Measurements from ENCODE around the gene CHST2. TPM values are rescaled to one million over a fixed set of nuclear protein-coding genes. Genes with fewer than 3 reads are reported as not detected.

CHST2 gene
- total and polyA plus RNA-seq, 2 experiments from 2014 or later, result 2.1 to 12.0 TPM

DNA sequence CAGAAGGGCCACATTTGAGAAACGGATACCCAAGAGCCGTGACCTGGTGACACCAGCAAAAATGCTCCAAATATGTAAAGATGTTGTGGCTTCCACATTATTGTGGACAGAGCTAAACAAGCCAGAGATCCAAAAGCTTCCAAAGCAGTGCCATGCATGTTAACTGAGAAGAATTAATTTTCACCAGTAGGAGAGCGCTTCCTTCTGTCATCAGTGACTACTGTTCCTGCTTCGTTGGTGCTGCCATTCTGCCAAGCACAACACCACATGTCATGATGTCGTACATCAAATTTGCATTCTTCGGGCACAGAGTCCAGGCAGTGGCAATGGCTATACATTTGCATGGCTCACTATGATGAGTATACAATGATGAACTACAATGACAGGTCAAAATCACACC lies 19.1 kb upstream of the CHST2 start:
- no peak for DNase-seq
- WGBS, 2 experiments (ENCODE audit: low coverage in 1 of 2, low lambda C conversion rate in 2 of 2, missing lambda C conversion rate in 2 of 2), result 67 to 69% methylated on average over 6 of the region's 6 CpGs
- TF ChIP-seq EZH2phosphoT487 (IDR thresholded peaks at IDR 0.05; ENCODE audit: insufficient read depth, low read depth), result no peak
- TF ChIP-seq EZH2 (IDR thresholded peaks at IDR 0.05; ENCODE audit: insufficient read depth, poor library complexity, severe bottlenecking), result no peak
- Histone ChIP-seq H3K9me3 (ENCODE audit: low read depth) (no peaks in the 10 kb centered on the region), H3K9ac (no peak overlapping the region), H3K4me1 (ENCODE audit: insufficient read depth) (no peaks in the 10 kb centered on the region), H3K9me2 (ENCODE audit: insufficient read depth) (no peaks in the 10 kb centered on the region), H3K4me2 (ENCODE audit: unreplicated experiment) (no peak overlapping the region), H4K20me1 (ENCODE audit: insufficient read depth) (no peaks in the 10 kb centered on the region), H3F3A (ENCODE audit: insufficient read depth) (no peaks in the 10 kb centered on the region), H3K27me3 (replicated peaks; ENCODE audit: insufficient read depth) (peaks cover 21% of the 10 kb centered on the region; the same call in 1 of the 2 replicates), H3K79me2 (ENCODE audit: insufficient read depth) (no peaks in the 10 kb centered on the region), H2AFZ (no peak overlapping the region), H3K4me3 (no peak overlapping the region), H3K27ac (no peak overlapping the region), H3K36me3 (ENCODE audit: low read depth) (no peaks in the 10 kb centered on the region)
- in situ Hi-C loops (cut with MboI), result no loop called here

DNA sequence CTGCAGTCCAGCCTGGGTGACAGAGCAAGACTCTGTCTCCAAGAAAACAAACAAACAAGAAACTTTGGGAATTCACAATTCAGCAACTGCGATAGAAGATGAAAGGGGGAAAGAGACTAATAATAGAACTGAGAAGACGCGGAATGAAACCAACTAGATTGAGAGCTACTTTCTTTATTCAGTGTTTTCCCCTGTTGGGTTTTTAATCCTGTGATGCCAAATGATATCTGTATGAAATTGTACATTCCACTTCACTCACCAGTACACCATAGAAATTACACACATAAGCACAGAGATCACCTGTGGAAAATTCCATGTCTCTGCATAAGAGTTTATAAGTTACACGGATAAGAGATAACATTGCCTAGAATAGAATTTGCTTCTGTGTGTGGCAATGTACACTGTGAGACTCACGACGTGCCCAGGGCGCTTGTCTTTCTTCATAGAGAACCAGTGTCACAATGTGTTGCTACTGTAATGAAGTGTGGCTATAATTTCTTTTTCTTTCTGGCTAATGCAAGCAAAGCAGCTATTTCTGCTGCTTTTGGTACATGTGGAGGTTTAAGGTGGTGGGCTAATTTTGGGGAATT lies 17.7 kb upstream of the CHST2 start:
- no peaks in the 10 kb centered on the region for H3K79me2 ChIP-seq (ENCODE audit: insufficient read depth)
- TF ChIP-seq EZH2phosphoT487 (IDR thresholded peaks at IDR 0.05; ENCODE audit: insufficient read depth, low read depth) (no peak), EZH2 (IDR thresholded peaks at IDR 0.05; ENCODE audit: insufficient read depth, poor library complexity, severe bottlenecking) (no peak)

DNA sequence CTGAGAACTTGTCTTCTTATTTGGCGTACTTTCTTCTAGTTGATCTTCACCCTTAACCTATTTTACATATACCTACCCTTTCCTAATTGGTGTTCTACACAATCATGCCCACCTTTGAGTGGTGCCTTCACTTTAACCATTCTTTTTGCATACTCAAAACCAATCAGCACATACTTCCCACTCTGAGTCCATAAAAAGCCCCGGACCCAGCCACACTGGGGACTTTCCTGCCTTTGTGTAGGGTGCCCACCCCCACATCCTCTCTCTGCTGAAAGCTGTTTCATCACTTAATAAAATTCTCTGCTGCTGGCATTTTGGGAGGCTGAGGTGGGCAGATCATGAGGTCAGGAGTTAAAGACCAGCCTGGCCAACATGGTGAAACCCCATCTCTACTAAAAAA lies 15.9 kb upstream of the CHST2 start:
- Histone ChIP-seq H3K36me3 (ENCODE audit: low read depth) (no peaks in the 10 kb centered on the region), H3K27ac (no peak overlapping the region), H3K9me2 (ENCODE audit: insufficient read depth) (no peaks in the 10 kb centered on the region), H4K20me1 (ENCODE audit: insufficient read depth) (no peaks in the 10 kb centered on the region), H3K9ac (no peak overlapping the region), H3K4me1 (ENCODE audit: insufficient read depth) (no peaks in the 10 kb centered on the region), H3K4me3 (no peak overlapping the region), H3K79me2 (ENCODE audit: insufficient read depth) (no peaks in the 10 kb centered on the region), H2AFZ (no peak overlapping the region), H3K9me3 (ENCODE audit: low read depth) (no peaks in the 10 kb centered on the region), H3K27me3 (replicated peaks; ENCODE audit: insufficient read depth) (peaks cover 22% of the 10 kb centered on the region; the same call in 1 of the 2 replicates), H3F3A (ENCODE audit: insufficient read depth) (no peaks in the 10 kb centered on the region), H3K4me2 (ENCODE audit: unreplicated experiment) (no peak overlapping the region)
- WGBS, 2 experiments (ENCODE audit: low coverage in 1 of 2, low lambda C conversion rate in 2 of 2, missing lambda C conversion rate in 2 of 2), result 54 to 61% methylated on average over 2 of the region's 2 CpGs
- no peak for DNase-seq
- in situ Hi-C loops (cut with MboI), result no loop called here
- TF ChIP-seq EZH2 (IDR thresholded peaks at IDR 0.05; ENCODE audit: insufficient read depth, poor library complexity, severe bottlenecking) (no peak), EZH2phosphoT487 (IDR thresholded peaks at IDR 0.05; ENCODE audit: insufficient read depth, low read depth) (no peak)

More for the DNA sequence above, 17.7 kb upstream of the CHST2 start:
- Histone ChIP-seq H3K4me1 (ENCODE audit: insufficient read depth) (no peaks in the 10 kb centered on the region), H3K9me3 (ENCODE audit: low read depth) (no peaks in the 10 kb centered on the region), H3K9me2 (ENCODE audit: insufficient read depth) (no peaks in the 10 kb centered on the region), H2AFZ (no peak overlapping the region), H3K36me3 (ENCODE audit: low read depth) (no peaks in the 10 kb centered on the region), H3K4me2 (ENCODE audit: unreplicated experiment) (no peak overlapping the region), H3K27me3 (replicated peaks; ENCODE audit: insufficient read depth) (peaks cover 21% of the 10 kb centered on the region; the same call in 1 of the 2 replicates), H3F3A (ENCODE audit: insufficient read depth) (no peaks in the 10 kb centered on the region), H3K27ac (no peak overlapping the region), H4K20me1 (ENCODE audit: insufficient read depth) (no peaks in the 10 kb centered on the region), H3K9ac (no peak overlapping the region), H3K4me3 (no peak overlapping the region)
- in situ Hi-C loops (cut with MboI), result no loop called here
- WGBS, 2 experiments (ENCODE audit: low coverage in 1 of 2, low lambda C conversion rate in 2 of 2, missing lambda C conversion rate in 2 of 2), result 79 to 85% methylated on average over 7 of the region's 7 CpGs
- no peak for DNase-seq

DNA sequence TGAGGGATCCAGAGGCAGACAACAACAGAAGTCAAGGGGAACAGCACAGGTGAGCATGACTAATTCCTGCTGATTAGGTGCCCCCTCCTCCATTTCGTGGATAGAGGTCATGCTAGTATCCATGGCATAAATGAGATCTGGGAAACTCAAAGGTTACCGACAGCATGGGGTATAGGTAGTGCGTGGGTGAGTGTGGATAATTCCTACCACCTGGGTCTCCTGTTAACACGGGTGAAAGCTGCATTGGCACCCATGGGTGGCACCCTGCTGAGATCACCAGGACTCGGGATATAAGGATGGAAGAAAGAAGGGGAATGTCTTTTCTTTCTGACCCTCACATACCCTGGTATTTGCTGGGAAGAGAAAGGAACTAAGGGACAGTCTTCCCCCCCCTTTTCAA lies 14.4 kb upstream of the CHST2 start:
- Histone ChIP-seq H3K9ac (no peak overlapping the region), H3F3A (ENCODE audit: insufficient read depth) (no peaks in the 10 kb centered on the region), H3K4me3 (no peak overlapping the region), H3K9me3 (ENCODE audit: low read depth) (no peaks in the 10 kb centered on the region), H3K9me2 (ENCODE audit: insufficient read depth) (no peaks in the 10 kb centered on the region), H3K27me3 (replicated peaks; ENCODE audit: insufficient read depth) (peaks cover 11% of the 10 kb centered on the region; the same call in 1 of the 2 replicates), H3K4me1 (ENCODE audit: insufficient read depth) (no peaks in the 10 kb centered on the region), H3K79me2 (ENCODE audit: insufficient read depth) (no peaks in the 10 kb centered on the region), H4K20me1 (ENCODE audit: insufficient read depth) (no peaks in the 10 kb centered on the region), H2AFZ (no peak overlapping the region), H3K4me2 (ENCODE audit: unreplicated experiment) (no peak overlapping the region), H3K36me3 (ENCODE audit: low read depth) (no peaks in the 10 kb centered on the region), H3K27ac (no peak overlapping the region)
- no peak for DNase-seq
- TF ChIP-seq EZH2phosphoT487 (IDR thresholded peaks at IDR 0.05; ENCODE audit: insufficient read depth, low read depth) (no peak), EZH2 (IDR thresholded peaks at IDR 0.05; ENCODE audit: insufficient read depth, poor library complexity, severe bottlenecking) (no peak)
- 38 to 46% methylated on average over 5 of the region's 5 CpGs for WGBS, 2 experiments (ENCODE audit: low coverage in 1 of 2, low lambda C conversion rate in 2 of 2, missing lambda C conversion rate in 2 of 2)
- in situ Hi-C loops (cut with MboI), result no loop called here
